Sigmoid colon (tissue), 7 donors: ENCODE data around the gene KCTD1. TPM values are rescaled to one million over a fixed set of nuclear protein-coding genes. Genes with fewer than 3 reads are reported as not detected.

Experiments used
- DNase-seq: peaks from one replicate; pipeline ENCODE4 v3.0.0-alpha.2; 2019
- H3K27ac ChIP-seq, 4 donors: fragments of 200-600 bp; sonication (generic); one replicate each; pipeline ENCODE4 v1.5.1; 2016 to 2019; ENCODE audit warnings: mild to moderate bottlenecking in 1 of 4
- H3K27me3 ChIP-seq, 3 donors: fragments of 200-600 bp; sonication (generic); one replicate each; pipeline ENCODE4 v1.5.1; 2019; ENCODE audit warnings: mild to moderate bottlenecking in 1 of 3
- H3K36me3 ChIP-seq, 4 donors: fragments of 200-600 bp; sonication (generic); one replicate each; pipeline ENCODE4 v1.5.1; 2016 to 2019
- H3K4me1 ChIP-seq, 4 donors: fragments of 200-600 bp; sonication (generic); one replicate each; pipeline ENCODE4 v1.5.1; 2017 to 2019
- H3K4me3 ChIP-seq, 4 donors: fragments of 200-600 bp; sonication (generic); one replicate each; pipeline ENCODE4 v1.5.1; 2017 to 2019; ENCODE audit warnings: mild to moderate bottlenecking in 2 of 4, moderate library complexity in 1 of 4
- H3K9me3 ChIP-seq, 4 donors: fragments of 200-600 bp in 3 of 4; sonication (generic) in 3 of 4; one replicate each; pipeline versions ENCODE4 v1.5.1 to v1.6.1; 2013 to 2019
- CTCF ChIP-seq, 4 experiments: fragments of 450-650 bp in 3 of 4; fragments of 200-600 bp in 1 of 4; IDR thresholded peaks; one replicate each; pipeline ENCODE4 v1.5.1; 2016 to 2019; ENCODE audit warnings: antibody characterized with exemption in 4 of 4, mild to moderate bottlenecking in 3 of 4, moderate library complexity in 2 of 4
- EP300 ChIP-seq, 4 donors: sonication (generic); formaldehyde crosslinking; IDR thresholded peaks; one replicate each; pipeline ENCODE4 v1.6.1; 2017; ENCODE audit warnings: antibody characterized with exemption in 4 of 4
- POLR2A ChIP-seq, 2 donors: fragments of 450-650 bp; IDR thresholded peaks; one replicate each; pipeline ENCODE4 v1.6.1; 2016; ENCODE audit warnings: antibody characterized with exemption in 2 of 2, mild to moderate bottlenecking in 2 of 2, moderate library complexity in 2 of 2
- POLR2AphosphoS5 ChIP-seq, 4 donors: sonication (generic); formaldehyde crosslinking; IDR thresholded peaks; one replicate each; pipeline ENCODE4 v1.6.1; 2017; ENCODE audit warnings: antibody characterized with exemption in 4 of 4
- WGBS, 2 donors: extraction: QIAGEN DNeasy Blood & Tissue Kit; methylation state at CpG; one replicate each; pipeline ENCODE4 v1.1.7; 2013; 5-methylcytosine and 5-hydroxymethylcytosine counted together
- intact Hi-C: fragments of 100-400 bp; cut with DNase I; formaldehyde crosslinking; loops from one replicate; pipeline ENCODE4 v1.15.1; 2023
- polyA plus RNA-seq, 3 donors: library from polyadenylated mRNA; stranded (reverse); fragments of 200-250 nt; gene quantifications; one replicate each; pipeline ENCODE4 v1.2.3, GENCODE V29; 2013
- total RNA-seq, 4 donors: library from RNA; depleted of rRNA; stranded (reverse); fragments of >200 nt; gene quantifications; one replicate each; pipeline ENCODE4 v1.1.0, GENCODE V29; 2016
- donor health status: healthy with polysubstance abuse.
- donor health status: Bipolar disorder and iron deficiency.
- donor health status: healthy.

The KCTD1 gene
- total and polyA plus RNA-seq, 7 donors: 3.4 to 22.4 (median 10.9) TPM

GRCh38 chr18:26497866-26498265, 50.5 kb downstream of the KCTD1 start:
- Histone ChIP-seq H3K27me3 (no peaks in the 10 kb centered on the region), H3K4me1 (no peaks in the 10 kb centered on the region), H3K9me3 (no peaks in the 10 kb centered on the region), H3K27ac (no peak overlapping the region), H3K4me3 (no peak overlapping the region), H3K36me3 (peaks cover 0 to 11% (median 2%) of the 10 kb centered on the region in 4 donors)
- intact Hi-C loops: no loop called here
- no peak for TF ChIP-seq POLR2AphosphoS5 (IDR thresholded peaks at IDR 0.05)
- no peak for TF ChIP-seq CTCF (IDR thresholded peaks at IDR 0.05)
- no peak for TF ChIP-seq EP300 (IDR thresholded peaks at IDR 0.05)
- no peak for TF ChIP-seq POLR2A (IDR thresholded peaks at IDR 0.05)
- no peak for DNase-seq
- 94 to 96% methylated on average over 4 of the region's 4 CpGs for whole genome bisulfite sequencing, 2 donors

GRCh38 chr18:26496528-26496927, 51.8 kb downstream of the KCTD1 start:
- DNase-seq: no peak
- no peak overlapping the region for H3K4me3 ChIP-seq
- H3K4me1 ChIP-seq: no peaks in the 10 kb centered on the region
- intact Hi-C loops: no loop called here
- no peak overlapping the region for H3K27ac ChIP-seq
- peaks cover 0 to 11% (median 2%) of the 10 kb centered on the region in 4 donors for H3K36me3 ChIP-seq
- WGBS, 2 donors: 91 to 96% methylated on average over 1 of the region's 1 CpG
- TF ChIP-seq CTCF (IDR thresholded peaks at IDR 0.05) (no peak), POLR2AphosphoS5 (IDR thresholded peaks at IDR 0.05) (no peak), EP300 (IDR thresholded peaks at IDR 0.05) (no peak), POLR2A (IDR thresholded peaks at IDR 0.05) (no peak)
- no peaks in the 10 kb centered on the region for H3K9me3 ChIP-seq
- H3K27me3 ChIP-seq: no peaks in the 10 kb centered on the region

GRCh38 chr18:26495287-26495686, 53.1 kb downstream of the KCTD1 start:
- intact Hi-C loops: no loop called here
- Histone ChIP-seq H3K4me3 (no peak overlapping the region), H3K27ac (no peak overlapping the region), H3K4me1 (no peaks in the 10 kb centered on the region), H3K36me3 (peaks cover 0 to 13% (median 0%) of the 10 kb centered on the region in 4 donors), H3K27me3 (no peaks in the 10 kb centered on the region), H3K9me3 (no peaks in the 10 kb centered on the region)
- no peak for DNase-seq
- no peak for TF ChIP-seq CTCF (IDR thresholded peaks at IDR 0.05)
- TF ChIP-seq POLR2AphosphoS5 (IDR thresholded peaks at IDR 0.05): no peak
- TF ChIP-seq EP300 (IDR thresholded peaks at IDR 0.05): no peak
- TF ChIP-seq POLR2A (IDR thresholded peaks at IDR 0.05): no peak
- 95 to 98% methylated on average over 5 of the region's 5 CpGs for WGBS, 2 donors

DNA sequence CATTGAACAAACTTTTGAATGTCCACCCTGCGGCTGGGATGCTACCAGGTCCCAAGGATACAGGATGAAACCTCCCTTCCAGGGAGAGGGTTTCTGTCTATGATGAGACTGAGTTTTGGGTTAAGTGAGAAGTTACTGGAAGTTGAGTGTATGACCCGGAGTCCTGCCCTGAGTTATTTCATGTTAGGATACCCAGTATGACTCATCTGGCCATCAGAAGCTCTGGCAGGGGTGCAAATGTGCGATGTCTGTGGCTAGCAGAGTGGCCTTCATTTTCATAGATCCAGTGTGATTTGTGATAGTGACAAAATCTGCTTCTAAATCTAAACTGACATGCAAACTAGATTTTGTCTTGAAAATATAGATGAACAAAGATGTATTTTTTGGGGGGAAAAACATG, 55.3 kb downstream of the KCTD1 start:
- DNase-seq: no peak
- TF ChIP-seq POLR2A (IDR thresholded peaks at IDR 0.05): no peak
- TF ChIP-seq POLR2AphosphoS5 (IDR thresholded peaks at IDR 0.05): no peak
- 89 to 92% methylated on average over 3 of the region's 3 CpGs for WGBS, 2 donors
- Histone ChIP-seq H3K27me3 (no peaks in the 10 kb centered on the region), H3K4me1 (no peaks in the 10 kb centered on the region), H3K9me3 (no peaks in the 10 kb centered on the region), H3K36me3 (peaks cover 0 to 8% (median 0%) of the 10 kb centered on the region in 4 donors), H3K4me3 (no peak overlapping the region), H3K27ac (no peak overlapping the region)
- intact Hi-C loops: no loop called here

GRCh38 chr18:26491194-26491816, 57.0 kb downstream of the KCTD1 start:
- Histone ChIP-seq H3K4me1 (no peaks in the 10 kb centered on the region), H3K9me3 (no peaks in the 10 kb centered on the region), H3K27me3 (no peaks in the 10 kb centered on the region), H3K36me3 (peaks cover 0 to 4% (median 0%) of the 10 kb centered on the region in 4 donors), H3K4me3 (no peak overlapping the region), H3K27ac (no peak overlapping the region)
- TF ChIP-seq POLR2A (IDR thresholded peaks at IDR 0.05): no peak
- intact Hi-C loops: no loop called here
- 95 to 98% methylated on average over 6 of the region's 6 CpGs for WGBS, 2 donors
- DNase-seq: no peak

DNA sequence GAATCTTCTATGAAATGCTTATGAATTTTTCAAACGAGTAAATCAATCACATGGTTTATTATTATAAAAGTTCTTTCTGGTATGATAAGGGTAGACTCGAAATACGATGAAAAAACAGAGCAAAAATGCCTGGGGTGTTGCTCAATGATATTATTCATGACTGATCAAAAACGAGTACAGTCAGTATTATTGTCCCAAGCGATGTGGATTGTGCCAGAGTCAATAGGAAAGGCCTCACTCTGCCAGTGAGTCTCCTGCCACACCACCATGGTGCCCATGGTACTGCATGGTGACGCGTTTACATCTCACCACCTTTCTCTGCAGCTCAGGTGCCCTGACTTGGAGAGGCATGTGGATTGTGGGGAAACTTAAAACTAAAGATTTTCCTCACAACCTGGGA, 58.5 kb downstream of the KCTD1 start:
- no peak for DNase-seq
- no peaks in the 10 kb centered on the region for H3K27me3 ChIP-seq
- no peak for TF ChIP-seq POLR2A (IDR thresholded peaks at IDR 0.05)
- TF ChIP-seq CTCF (IDR thresholded peaks at IDR 0.05): no peak
- TF ChIP-seq POLR2AphosphoS5 (IDR thresholded peaks at IDR 0.05): no peak
- H3K27ac ChIP-seq: no peak overlapping the region
- H3K4me3 ChIP-seq: no peak overlapping the region
- no peaks in the 10 kb centered on the region for H3K4me1 ChIP-seq
- H3K36me3 ChIP-seq: peaks cover 0 to 4% (median 0%) of the 10 kb centered on the region in 4 donors
- WGBS, 2 donors: 90 to 92% methylated on average over 7 of the region's 7 CpGs
- intact Hi-C loops: no loop called here
- no peaks in the 10 kb centered on the region for H3K9me3 ChIP-seq
